ENCODE measurements around the gene NPAS3. TPM values are rescaled to one million over a fixed set of nuclear protein-coding genes. Genes with fewer than 3 reads are reported as not detected.

NPAS3 gene
- total RNA-seq, 1 experiment from 2014 or later: not detected

GRCh38 chr14:33622496-33622895, 683.8 kb downstream of the NPAS3 start:
- TF ChIP-seq EZH2 (IDR thresholded peaks at IDR 0.05; ENCODE audit: low read depth) (no peak), CTCF (conservative IDR thresholded peaks at IDR 0.05) (no peak)
- intact Hi-C loops (cut with micrococcal nuclease; ENCODE audit: unreplicated experiment): no loop called here
- H3K27ac ChIP-seq: no peak overlapping the region
- no peak overlapping the region for H3K4me2 ChIP-seq
- H3F3A ChIP-seq (ENCODE audit: insufficient read depth, low read depth): peaks cover 4% of the 10 kb centered on the region
- H3K36me3 ChIP-seq (ENCODE audit: low read depth): no peaks in the 10 kb centered on the region
- BruUV-seq (replicated peaks): no TSS peak
- CTCF ChIA-PET: no interaction called here
- no peaks in the 10 kb centered on the region for H3K9me3 ChIP-seq (ENCODE audit: insufficient read depth, low read depth)
- no peaks in the 10 kb centered on the region for H4K20me1 ChIP-seq (ENCODE audit: insufficient read depth)
- no peak for DNase-seq
- H3K9me2 ChIP-seq (ENCODE audit: insufficient read depth): no peaks in the 10 kb centered on the region
- POLR2A ChIA-PET (ENCODE audit: unreplicated experiment): no interaction called here
- no peak overlapping the region for H2AFZ ChIP-seq
- peaks cover 4% of the 10 kb centered on the region for H3K4me1 ChIP-seq (replicated peaks; ENCODE audit: insufficient read depth)
- H3K79me2 ChIP-seq (ENCODE audit: low read depth): no peaks in the 10 kb centered on the region
- H3K4me3 ChIP-seq: no peak overlapping the region
- no peaks in the 10 kb centered on the region for H3K27me3 ChIP-seq (ENCODE audit: insufficient read depth, low read depth)

GRCh38 chr14:33629792-33630191, 691.1 kb downstream of the NPAS3 start:
- no peak overlapping the region for H3K4me3 ChIP-seq
- no peaks in the 10 kb centered on the region for H3F3A ChIP-seq (ENCODE audit: insufficient read depth, low read depth)
- H3K36me3 ChIP-seq (ENCODE audit: low read depth): no peaks in the 10 kb centered on the region
- H3K9me3 ChIP-seq (ENCODE audit: insufficient read depth, low read depth): no peaks in the 10 kb centered on the region
- H3K4me1 ChIP-seq (replicated peaks; ENCODE audit: insufficient read depth): no peaks in the 10 kb centered on the region
- POLR2A ChIA-PET (ENCODE audit: unreplicated experiment): no interaction called here
- no peaks in the 10 kb centered on the region for H3K27me3 ChIP-seq (ENCODE audit: insufficient read depth, low read depth)
- no TSS peak for BruUV-seq (replicated peaks)
- no peak overlapping the region for H3K4me2 ChIP-seq
- CTCF ChIA-PET: no interaction called here
- H3K27ac ChIP-seq: no peak overlapping the region
- H2AFZ ChIP-seq: no peak overlapping the region
- DNase-seq: no peak
- intact Hi-C loops (cut with micrococcal nuclease; ENCODE audit: unreplicated experiment): no loop called here
- H3K79me2 ChIP-seq (ENCODE audit: low read depth): no peaks in the 10 kb centered on the region
- no peaks in the 10 kb centered on the region for H3K9me2 ChIP-seq (ENCODE audit: insufficient read depth)
- no peak for TF ChIP-seq CTCF (conservative IDR thresholded peaks at IDR 0.05)
- no peak for TF ChIP-seq EZH2 (IDR thresholded peaks at IDR 0.05; ENCODE audit: low read depth)
- H4K20me1 ChIP-seq (ENCODE audit: insufficient read depth): no peaks in the 10 kb centered on the region

- CTCF ChIA-PET: no interaction called here
- Histone ChIP-seq H3K4me2 (no peak overlapping the region), H3K36me3 (ENCODE audit: low read depth) (no peaks in the 10 kb centered on the region), H3K9me3 (ENCODE audit: insufficient read depth, low read depth) (no peaks in the 10 kb centered on the region), H3K79me2 (ENCODE audit: low read depth) (no peaks in the 10 kb centered on the region), H4K20me1 (ENCODE audit: insufficient read depth) (no peaks in the 10 kb centered on the region), H3K27ac (no peak overlapping the region), H3F3A (ENCODE audit: insufficient read depth, low read depth) (no peaks in the 10 kb centered on the region), H3K9me2 (ENCODE audit: insufficient read depth) (no peaks in the 10 kb centered on the region), H3K4me1 (replicated peaks; ENCODE audit: insufficient read depth) (no peaks in the 10 kb centered on the region), H2AFZ (no peak overlapping the region), H3K27me3 (ENCODE audit: insufficient read depth, low read depth) (no peaks in the 10 kb centered on the region), H3K4me3 (no peak overlapping the region)
- intact Hi-C loops (cut with micrococcal nuclease; ENCODE audit: unreplicated experiment): no loop called here
- POLR2A ChIA-PET (ENCODE audit: unreplicated experiment): no interaction called here
- TF ChIP-seq EZH2 (IDR thresholded peaks at IDR 0.05; ENCODE audit: low read depth): no peak
- TF ChIP-seq CTCF (conservative IDR thresholded peaks at IDR 0.05): no peak
- no peak for DNase-seq
- no TSS peak for BruUV-seq (replicated peaks)
Measured at GRCh38 chr14:33631021-33631420, 692.3 kb downstream of the NPAS3 start.
